Left renal cortex interstitium (tissue), 4 donors: Measurements from ENCODE around the gene PEMT. TPM values are rescaled to one million over a fixed set of nuclear protein-coding genes. Genes with fewer than 3 reads are reported as not detected.

Experiments used
- DNase-seq, 4 donors: peaks; one replicate each; pipeline ENCODE4 v3.0.0-alpha.2; 2013; ENCODE audit warnings: low read depth in 4 of 4, low spot score in 2 of 4, missing footprints in 1 of 4
- polyA plus RNA-seq, 4 donors: library from polyadenylated mRNA; unstranded; fragments of 120-200 nt; gene quantifications; one replicate each; pipeline ENCODE4 v1.2.1, GENCODE V29; 2013; ENCODE audit not compliant: insufficient read length in 4 of 4

Gene PEMT
- polyA plus RNA-seq, 4 donors = 29.6 to 37.9 (median 34.7) TPM

DNA sequence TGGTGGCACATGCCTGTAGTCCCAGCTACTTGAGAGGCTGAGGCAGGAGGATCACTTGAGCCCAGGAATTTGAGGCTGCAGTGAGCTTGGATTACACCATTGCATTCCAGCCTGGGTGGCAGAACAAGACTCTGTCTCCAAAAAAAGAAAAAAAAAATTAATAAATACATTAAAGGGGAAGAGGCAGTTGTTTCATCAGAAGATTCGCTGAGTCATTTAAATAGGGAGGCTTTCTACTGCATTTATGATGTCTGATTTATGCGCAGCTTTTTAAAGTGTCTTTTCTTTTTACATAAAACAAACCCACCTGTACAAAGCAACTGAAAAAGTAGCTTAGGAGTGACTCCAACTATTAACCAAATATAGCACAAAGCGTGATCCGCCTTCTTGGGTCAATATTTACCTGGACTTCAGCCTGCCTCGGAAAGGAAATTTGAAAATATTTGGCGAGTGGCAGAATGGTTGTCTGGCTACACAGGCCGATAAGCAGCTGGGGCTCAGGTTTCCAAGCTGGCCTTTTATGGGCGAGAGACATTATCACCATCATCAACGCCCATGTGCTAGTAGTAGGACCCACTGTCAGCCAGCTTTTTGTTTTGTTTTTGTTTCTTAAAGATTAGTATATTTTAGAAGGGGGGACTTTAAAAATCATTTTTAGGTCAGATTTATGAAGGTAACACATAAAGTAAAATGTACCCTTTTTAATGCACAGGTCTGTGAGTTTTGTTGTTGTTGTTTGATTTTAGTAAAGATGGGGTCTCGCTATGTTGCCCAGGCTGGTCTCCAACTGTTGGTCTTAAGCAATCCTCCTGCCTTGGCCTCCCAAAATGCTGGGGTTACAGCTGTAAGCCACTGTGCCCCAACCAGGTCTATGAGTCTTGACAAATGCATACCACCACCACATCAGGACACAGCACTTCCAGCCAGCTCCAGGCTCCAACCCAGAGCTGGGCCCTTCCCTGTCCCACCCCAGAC lies 52.8 kb downstream of the PEMT start:
- no peak for DNase-seq

DNA sequence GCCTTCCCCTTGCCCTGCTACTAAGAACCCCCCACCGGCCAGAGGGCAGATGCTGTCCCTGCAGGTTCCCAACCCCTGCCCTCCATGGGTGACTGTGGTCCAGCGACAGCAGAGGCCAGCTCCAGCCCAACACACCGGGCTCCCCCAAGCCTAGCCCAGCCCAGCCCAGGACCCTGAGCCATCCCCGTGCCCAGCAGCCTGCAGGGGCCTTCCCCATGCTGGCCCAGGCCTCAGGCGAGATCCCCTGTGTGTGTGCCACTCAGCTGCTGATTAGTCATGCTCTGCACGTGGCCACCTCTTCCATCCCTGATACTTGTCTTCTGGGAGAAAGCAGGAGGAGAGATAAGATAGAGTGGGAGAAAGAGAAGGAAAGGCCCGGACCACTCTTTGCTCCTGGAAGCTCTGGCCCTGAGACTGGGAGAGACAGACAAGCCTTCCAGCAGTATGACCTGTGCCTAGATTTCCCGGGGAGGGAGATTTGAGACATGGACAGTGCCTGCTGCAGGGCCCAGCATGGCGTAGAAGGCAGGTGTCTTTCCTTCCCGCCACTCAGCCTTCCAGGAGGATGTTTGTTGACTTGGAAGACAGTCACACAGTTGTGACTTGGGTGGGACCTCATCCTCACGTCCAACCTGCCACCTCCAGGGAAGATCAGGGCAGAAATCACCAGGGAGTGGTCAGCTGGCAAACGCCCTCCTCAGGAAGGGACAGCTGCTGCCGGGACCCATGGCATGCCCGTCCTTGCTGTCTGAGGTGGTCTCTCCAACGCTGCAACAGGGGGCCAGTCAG lies 54.0 kb downstream of the PEMT start:
- no peak for DNase-seq

DNA sequence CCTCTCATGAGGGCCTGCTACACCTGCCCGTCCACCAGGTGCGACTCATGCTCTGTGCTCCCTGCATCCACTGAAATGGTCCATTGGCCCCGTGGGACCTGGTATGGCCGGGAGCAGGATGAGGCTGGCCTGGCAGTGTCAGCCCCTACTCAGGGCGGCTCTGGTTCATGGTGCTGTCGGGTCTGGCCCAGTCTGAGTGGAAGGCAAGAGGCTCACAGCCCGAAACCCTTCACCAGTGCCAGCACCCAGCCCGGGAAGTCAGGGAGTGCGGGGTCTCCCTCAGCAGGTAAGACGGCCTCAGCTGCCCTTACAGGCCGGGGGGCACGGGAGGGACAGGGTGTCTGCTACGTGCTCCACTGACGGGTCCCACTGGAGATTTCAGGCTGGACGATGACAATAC lies 54.8 kb downstream of the PEMT start:
- no peak for DNase-seq

DNA sequence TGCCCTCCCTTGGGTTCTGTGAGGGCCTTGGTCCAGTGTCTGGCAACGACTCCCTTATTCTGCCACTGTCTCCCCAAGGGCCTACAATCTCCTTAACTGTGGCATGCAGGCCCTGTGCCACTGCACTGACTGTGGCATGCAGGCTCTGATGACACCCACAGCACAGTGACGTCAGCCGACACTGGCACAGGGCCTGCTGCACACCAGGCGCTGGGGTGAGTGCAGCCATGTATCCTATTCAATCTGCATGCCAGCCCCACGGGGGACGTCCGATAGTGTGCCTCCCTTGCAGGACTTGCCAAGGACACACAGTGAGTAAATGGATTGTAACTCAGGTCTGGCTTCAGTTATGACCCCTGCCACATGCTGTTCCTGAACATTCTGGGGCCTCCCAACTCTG lies 55.6 kb downstream of the PEMT start:
- DNase-seq = no peak

DNA sequence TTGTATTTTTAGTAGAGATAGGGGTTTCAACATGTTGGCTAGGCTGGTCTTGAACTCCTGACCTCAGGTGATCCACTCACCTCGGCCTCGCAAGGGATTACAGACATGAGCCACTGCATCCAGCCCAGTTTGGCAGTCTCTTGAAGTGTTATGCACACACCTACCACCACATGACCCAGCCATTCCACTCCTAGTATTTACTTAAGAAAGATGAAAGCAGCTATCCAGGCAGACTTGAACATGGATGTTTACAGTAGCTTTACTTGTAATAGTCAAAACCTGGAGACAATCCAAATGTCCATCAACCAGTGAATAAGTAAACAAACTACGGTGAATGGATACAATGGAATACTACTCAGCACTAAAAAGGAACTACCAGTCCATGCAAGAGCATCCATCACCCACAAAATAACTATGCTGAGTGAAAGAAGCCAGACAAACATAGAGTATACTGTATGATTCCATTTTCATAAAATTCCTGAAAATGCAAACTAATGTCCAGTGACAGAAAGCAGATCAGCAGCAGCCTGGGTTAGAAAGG lies 57.5 kb downstream of the PEMT start:
- no peak for DNase-seq

DNA sequence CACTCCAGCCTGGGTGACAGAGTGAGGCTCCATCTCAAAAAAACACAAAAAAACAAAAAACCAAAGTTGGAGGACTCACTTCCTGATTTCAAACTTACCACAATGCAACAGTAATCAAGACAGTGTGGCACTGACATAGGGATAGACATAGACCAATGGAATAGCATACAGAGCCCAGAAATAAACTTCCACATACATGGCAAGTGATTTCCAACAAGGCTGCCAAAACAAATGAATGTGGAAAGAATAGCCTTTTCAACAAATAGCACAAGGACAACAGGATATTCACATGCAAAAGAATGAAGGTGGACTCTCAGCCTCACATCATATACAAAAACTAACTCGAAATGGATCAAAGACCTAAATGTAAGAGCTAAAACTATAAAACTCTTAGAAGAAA lies 58.5 kb downstream of the PEMT start:
- DNase-seq = no peak

DNA sequence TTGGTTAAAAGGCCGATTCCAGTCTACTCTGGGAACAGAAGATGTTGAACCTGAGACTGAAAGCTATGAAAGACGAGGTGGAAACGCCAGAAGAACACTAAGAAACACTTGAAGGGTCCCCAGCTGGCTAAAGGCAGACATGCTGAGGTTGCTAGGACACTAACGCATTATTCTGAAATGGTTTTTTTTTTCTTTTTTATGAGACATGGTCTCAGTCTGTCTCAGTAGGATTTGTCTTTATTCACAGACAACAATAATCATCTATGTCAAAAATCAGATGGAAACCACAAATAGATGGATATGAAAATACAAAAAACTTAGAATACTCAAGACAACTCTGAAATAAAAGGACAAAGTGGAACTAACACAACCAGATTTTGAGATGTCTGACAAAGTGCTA lies 60.4 kb downstream of the PEMT start:
- no peak for DNase-seq

DNA sequence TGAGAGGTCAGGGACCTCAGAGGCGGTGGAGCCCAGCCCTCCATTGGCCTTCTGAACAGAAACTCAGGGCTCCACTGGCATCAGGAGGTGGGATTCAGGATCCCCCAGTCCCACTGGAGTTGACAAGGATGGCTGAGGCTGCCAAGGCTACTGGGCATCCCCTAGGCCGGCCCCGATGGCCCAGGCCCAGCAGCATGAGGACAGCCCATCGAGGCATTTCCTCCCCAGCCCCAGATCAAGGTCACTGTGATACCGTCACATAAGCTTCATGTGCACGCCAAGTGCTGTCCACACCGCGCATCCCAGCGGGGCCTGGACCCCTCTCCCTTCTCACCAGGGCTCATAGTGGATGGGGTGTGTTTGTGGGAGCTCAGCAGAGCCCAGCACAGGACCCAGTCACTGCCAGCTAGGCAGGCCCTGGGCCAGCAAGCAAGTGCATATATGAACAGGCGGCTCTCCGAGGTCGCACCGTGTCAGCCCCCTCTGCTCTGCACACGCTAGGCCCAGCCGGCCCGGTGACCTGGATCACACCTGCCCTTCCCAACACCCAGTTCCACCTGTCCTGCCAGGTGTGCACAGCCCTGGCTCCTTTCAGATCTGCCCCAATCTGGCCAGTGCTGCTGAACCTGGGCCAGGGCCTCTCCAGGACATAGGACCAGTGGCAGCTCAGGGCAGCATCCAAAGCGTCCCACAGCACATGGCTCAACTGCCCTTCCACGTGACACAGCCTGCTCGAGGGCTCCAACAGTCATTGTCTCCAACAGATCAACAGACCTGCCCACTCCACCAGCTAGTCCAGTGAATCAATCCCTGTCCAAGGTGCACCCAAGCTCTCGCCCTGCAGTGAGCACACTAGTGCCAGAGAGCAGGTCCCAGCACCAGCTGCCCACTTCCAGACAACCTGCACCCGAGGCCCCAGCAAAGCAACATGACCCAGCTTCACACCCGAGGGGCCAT lies 62.5 kb downstream of the PEMT start:
- DNase-seq = no peak

DNA sequence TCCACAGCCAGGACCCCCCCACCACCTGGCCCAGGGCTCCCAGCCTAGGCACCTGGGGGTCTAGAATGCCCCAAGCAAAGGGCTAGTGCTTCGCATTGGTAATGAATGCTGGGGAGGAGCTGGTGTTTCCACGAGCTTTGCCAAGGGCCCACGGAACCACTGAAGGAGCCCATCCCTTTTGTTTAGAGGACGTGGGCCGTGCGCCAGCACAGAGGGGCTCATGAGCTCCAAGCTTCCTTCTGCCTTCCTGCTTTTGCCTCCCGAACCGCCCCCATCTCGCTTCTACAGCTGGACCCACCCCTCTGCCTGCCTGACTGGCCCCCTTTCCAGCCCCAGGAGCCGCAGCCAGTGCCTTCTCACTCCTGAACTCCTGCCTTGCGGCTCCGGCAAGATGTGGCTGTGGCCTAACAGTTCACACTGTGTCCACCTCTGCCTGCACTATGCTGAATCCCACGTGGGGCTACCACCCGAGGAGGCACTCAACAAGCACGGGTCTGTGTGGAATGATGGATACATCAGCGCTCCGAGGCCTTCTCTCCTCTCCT lies 63.5 kb downstream of the PEMT start:
- DNase-seq = no peak

DNA sequence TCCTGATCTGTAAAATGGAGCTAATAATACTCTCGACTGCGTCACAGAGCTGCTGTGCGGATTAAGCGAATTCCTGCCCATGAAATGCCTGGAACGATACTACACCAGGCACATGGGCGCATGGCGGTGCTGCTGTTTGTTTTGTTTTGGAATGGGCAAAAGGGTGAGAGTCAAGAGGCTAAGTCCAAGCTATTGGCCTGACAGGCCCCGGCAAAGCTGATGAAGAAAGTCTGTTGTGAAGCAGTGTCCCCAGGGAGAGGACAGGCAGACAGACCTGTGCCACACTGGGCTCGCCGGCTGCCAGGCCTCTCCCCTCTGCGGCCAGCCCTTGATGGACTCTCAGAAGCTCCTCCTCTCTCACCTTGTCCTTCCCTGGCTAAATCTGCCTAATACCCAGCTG lies 64.0 kb downstream of the PEMT start:
- no peak for DNase-seq

DNA sequence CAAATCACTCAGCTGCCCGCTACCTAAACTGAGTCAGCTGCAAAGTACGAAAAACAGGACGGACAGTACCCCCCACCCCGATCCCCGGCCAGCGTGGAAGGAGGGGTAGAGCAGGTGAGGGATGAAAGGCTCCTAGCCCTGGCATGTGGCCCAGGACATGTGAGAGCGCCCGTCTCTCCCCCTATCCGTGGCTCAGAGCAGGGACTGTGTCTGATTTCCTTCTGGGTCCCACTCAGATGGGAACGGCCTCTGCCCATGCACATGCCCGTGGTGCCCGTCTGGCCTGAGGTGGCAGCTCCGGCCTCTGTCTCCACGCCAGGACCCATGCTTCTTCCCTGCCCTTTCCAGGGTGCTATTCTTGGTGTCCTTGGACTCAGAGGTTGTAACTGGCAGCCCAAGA lies 65.1 kb downstream of the PEMT start:
- DNase-seq = no peak

DNA sequence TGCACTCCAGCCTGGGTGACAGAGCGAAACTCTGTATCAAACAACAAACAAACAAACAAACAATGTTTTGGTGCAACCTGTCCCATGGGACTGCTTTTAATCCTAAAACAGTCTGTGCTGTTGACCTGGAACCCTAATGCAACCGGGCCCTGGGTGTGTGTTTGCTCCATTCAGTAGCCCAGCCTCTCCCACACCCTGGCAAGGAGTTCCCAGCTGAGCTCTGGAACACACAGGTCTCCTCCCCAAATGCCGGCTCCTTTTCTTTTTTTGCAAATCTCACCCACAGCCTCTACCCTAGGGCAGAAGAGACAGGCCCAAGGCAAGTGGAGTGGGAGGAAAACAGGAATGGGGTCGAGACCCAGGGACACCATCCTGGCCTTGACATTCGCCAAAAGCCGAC lies 65.6 kb downstream of the PEMT start:
- DNase-seq = no peak

DNA sequence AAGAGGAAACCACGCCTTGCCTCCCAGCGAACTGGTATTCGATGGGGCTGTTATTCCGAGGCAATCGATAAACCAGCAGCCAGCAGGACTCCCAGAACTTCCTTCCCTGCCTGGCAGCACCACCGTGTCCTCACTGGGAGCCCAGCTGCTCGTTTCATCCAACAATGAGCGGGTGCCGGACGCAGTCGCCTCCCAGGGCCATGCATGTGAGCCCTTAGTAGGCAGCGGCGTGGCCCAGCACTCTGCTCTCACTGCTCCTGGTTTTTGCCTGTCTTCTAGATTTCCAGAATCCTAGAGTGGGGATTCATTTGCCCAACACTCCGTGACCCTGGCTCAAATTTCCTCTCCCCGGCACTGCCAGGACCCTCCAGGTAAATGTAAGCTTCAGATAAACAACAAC lies 66.2 kb downstream of the PEMT start:
- DNase-seq = no peak

DNA sequence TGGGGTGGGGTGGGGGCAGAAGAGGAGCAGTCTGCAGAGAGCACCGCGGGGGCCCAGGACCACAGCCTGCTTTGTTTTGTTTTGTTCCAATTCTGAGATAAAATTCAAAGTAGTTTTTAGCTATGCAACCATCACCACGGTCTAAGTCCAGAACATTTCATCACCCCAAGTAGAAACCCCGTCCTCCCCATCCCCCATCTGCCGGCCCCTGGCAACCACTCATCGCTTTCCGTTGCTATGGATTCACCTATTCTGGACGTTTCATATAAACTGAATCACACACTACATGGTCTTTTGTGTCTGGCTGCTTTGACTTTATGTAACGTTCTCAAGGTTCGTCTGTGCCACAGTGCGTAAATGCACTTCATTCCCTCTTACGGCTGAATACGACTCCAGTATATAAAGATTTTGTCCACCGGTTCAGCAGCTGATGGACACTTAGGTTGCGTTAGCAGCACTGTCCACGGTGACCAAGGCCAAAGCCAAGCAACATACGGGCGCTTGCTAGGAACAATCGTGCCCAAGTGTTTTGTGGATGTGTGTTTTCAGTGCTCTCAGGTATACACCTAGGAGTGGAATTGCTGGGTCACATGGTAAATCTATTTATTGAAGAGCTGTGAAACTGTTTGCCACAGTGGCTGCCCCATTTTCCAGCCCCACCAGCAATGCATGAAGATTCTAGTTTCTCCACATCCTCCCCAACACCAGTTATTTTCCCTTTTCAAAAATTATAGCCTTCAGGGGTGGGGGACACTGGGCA lies 67.6 kb downstream of the PEMT start:
- no peak for DNase-seq

DNA sequence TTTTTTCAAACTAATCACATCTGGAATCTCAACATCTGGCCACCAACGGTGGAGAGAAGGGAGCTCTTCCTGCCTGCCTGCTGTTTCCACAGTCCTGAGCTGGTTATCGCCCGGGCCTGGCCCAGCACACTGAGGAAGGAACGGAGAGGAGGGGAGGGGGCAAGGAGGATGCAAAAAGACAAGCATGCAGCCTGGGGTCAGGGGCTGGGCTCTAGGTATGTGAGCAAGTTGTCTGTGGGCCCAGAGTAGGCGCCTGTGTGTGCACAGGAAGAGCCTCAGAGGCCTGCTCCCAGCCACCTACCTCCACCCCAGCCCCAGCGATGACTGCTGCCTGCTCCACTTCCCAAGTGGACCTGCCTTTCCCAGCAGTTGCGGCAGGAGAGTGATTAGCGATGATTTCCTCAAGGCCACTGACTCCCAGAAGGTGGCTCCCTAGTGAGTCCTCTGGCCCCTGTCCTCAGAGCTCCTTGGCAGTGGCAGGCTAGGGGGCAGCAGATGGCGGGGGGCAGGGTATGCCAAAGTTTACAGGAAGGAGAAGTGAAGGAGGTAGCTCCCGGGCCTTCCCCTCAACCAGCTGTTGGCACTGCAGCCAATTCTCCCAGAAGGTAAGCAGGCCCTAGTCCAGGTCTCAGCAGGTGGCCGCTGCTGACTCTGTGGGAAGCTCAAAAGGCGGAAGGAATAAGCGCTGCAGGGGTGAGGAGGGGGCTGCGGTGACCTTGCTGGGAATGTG lies 68.3 kb downstream of the PEMT start:
- no peak for DNase-seq

DNA sequence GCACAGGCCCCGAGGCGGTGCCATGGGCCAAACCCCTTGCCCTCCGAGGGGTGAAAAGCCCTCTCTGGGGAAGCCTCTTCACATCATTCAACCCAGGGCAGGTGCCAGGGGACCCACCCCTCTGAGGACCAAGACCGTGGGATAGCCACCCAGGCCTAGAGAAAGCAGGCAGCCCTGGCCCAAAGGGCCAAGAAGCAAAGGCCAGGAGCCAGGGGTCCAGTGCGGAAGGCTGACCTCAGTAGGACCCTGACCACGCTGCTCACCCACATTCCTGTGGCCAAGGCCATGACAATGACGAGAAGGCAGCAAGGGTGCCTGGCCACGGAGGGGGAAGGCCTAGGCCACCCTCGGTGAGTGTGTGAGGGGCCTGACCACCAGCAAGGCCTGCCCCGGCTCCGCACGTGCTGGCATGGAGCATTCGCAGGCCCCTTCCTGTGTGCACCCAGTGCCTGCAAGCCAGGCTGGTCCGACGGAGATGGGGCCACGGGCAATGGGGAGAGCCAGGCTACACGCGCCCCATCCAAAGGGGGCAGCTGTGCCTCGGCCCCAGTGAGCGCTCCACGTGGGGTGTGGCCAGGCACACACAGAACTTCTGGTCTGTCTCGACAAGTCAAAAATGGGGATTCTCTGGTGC lies 70.8 kb downstream of the PEMT start:
- DNase-seq = no peak

DNA sequence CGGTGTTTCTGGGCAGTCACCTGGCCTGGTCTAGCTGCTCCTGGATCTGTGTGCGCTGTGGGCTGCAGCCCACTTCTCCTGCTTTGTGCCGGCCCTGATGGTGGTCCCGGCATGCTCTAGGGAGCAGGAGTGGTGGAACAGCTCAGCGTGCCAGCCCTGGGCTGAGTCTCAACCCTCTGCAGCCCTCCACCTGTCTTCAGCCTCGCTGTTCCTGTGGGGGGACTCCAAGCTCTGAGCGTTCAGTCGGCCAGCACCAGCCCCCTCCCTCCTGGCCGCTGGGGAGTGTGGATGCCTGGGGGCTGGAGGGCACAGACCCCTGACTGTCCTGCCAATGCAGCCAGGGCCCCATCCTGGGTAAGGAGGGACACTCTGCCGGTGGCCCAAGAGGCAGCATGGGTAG lies 71.6 kb downstream of the PEMT start:
- DNase-seq = no peak

DNA sequence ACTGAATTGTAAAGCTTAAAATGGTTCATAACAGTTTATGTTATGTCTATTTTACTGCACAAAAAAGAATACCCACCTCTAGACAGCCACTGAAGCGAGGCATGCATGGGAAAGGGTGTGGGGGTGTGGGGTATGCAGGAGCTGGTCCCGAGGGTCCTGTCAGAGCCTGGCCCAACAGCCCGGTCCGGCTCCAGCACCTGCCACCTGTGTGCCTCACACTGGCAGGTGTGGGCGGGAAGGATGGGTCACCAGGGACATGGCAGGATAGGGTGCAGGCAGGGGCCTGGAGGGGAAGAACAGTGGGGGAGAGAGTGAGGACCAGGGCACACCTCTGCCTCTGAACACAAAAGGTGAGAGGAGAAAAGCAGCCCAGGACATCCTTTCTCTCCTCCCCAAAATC lies 72.6 kb downstream of the PEMT start:
- DNase-seq = no peak
